ENCODE data around the gene MARCHF6.
"Not testable (repeated sequence)": the region's sequence is repeated elsewhere in the genome, so short reads cannot be mapped to it uniquely, and the experiment has no call there.

Gene MARCHF6

DNA sequence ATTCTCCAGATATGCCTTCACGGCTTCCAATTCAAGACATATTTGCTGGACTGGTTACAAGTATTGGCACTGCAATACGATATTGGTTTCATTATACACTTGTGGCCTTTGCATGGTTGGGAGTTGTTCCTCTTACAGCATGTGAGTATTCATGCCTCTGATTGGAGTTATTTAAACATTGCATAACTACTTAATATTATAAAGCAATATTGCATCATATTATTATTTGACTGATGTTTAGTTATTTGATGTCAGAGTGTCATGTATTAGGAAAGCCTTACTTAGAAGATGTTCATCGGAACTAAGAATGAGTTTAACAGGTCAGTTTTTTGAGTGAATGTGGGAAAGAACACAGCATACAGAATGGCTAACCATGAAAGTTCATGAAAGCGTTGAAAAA, 28.3 kb downstream of the MARCHF6 start:
- no peak for DNase-seq (ENCODE audit: low spot score)

DNA sequence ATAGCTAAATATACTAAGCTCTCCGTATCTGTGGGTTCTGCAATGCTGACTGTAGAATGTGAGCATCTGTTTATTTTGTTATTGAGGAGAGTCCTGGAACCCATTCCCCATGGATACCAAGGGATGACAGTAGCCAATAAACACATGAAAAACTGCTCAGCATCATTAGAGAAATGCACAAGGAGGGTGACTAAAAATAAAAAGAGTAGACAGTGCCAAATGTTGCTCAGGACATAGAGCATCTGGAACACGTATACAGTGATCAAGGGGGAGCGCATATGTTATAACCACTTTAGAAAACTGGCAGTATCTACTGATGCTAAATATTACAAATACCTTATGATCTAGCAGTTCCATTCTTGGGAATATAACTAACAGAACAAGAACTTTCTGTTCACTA, 31.0 kb downstream of the MARCHF6 start:
- no peak for DNase-seq (ENCODE audit: low spot score)

DNA sequence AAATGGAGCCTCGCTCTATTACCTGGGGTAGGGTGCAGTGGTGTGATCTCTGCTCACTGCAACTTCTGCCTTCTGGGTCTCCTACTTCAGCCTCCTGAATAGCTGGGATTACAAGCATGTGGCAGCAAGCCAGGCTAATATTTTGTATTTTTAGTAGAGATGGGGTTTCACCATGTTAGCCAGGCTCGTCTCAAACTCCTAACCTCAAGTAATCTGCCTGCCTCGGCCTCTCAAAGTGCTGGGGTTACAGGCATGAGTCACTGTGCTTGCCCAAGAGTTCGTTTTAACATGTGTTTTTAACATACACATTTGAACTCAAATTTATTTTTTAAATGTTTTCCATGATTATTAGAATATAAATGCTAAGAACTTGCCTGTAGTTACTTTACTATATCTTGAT, 34.2 kb downstream of the MARCHF6 start:
- DNase-seq (ENCODE audit: low spot score) = no peak

DNA sequence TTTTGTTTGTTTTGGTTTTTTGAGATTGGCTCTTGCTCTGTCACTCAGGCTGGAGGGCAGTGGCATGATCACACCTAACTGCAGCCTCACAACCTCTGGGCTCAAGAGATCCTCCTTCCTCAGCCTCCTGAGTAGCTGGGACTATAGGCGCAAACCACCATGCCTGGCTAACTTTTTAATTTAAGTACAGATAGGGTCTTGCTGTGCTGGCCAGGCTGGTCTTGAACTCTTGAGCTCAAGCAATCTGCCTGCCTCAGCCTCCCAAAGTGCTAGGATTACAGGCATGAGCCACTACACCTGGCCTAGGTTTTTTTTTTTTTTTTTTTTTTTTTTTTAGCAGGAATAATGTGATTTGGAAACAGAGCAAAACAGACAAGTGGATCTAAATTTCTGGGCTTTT, 37.6 kb downstream of the MARCHF6 start:
- no peak for DNase-seq (ENCODE audit: low spot score)

DNA sequence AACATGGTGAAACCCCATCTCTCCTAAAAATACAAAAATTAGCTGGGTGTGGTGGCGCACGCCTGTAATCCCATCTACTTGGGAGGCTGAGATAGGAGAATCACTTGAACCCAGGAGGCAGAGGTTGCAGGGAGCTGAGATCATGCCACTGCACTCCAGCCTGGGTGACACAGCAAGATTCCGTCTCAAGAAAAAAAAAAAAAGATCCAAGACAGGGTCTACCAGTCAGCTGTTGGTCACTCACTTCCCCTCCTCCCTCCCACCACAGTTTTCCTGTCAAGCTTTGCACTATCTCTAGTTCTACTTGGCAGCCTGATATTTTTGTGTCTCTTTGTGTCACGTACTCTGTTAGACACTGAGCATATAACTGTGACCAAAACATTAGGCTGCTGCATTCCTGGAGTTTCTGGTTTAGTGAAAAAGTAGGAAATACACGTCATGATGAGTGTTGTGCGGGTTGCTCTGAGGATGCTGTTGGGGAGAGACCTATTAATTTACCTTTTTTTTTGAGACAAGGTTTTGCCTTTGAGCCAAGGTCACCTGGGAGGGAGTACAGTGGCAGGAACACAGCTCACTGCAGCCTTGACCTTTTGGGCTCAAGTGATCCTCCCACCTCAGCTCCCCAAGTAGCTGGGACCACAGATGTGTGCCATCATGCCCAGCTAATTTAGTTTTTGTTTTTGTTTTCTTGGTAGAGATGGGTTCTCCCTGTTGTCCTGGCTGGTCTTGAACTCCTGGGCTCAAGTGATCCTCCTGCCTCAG, 39.3 kb downstream of the MARCHF6 start:
- DNase-seq (ENCODE audit: low spot score) = not testable (repeated sequence)

DNA sequence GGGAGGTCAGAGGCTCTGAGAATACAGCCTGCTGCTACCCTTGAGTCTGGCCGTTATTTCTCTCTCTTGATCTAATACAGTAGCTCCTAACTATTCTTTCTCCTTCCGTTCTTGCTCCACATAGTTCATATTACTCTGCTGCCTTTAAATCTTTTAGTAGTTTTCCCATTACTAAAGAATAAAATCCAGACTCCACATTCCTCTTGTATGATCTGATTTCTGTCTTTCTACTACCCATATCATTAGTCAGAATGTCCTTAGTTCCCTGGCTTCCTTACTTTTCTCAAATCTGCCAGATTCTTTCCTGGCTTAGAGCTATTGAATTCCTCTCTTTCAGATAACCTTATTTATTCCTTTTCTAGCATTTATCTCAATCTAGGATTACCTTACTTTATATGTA, 40.0 kb downstream of the MARCHF6 start:
- DNase-seq (ENCODE audit: low spot score) = no peak

DNA sequence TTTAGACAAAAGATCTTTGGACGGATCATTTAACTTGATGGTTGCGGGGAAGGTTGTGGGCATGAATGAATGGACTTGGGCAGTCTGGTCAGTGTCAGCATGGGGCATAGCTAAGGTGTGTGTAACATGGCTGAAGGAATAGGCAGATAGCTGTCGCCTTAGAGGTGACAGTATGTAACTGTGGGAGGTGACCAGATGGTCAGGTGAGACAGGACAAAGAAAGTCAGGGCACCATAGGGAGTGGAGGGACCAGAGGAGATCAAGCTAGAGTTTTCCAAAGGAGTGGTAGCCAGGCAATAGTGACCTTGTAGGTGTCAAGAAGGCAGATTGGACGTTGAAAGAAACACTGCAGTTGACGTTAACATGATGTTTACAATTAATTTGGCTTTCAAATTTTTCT, 43.1 kb downstream of the MARCHF6 start:
- DNase-seq (ENCODE audit: low spot score) = no peak

DNA sequence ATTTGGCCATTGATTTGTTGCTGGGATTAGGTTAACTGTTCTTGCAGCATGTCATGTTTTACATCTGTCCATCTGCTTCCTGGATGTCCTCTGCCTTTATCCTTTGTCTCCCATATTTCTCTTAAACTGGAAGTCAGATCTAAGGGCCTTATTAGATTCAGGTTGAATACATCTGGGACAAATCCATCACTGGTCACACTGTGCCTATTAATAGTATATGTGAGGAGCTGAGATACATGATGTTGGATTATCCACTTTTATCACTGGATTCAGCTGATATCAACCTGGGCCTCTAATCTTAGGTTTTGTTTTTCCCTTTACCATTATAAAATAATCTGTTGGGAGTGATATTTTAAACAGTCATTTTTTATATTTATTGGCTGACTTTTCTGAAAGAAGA, 46.3 kb downstream of the MARCHF6 start:
- DNase-seq (ENCODE audit: low spot score) = no peak

DNA sequence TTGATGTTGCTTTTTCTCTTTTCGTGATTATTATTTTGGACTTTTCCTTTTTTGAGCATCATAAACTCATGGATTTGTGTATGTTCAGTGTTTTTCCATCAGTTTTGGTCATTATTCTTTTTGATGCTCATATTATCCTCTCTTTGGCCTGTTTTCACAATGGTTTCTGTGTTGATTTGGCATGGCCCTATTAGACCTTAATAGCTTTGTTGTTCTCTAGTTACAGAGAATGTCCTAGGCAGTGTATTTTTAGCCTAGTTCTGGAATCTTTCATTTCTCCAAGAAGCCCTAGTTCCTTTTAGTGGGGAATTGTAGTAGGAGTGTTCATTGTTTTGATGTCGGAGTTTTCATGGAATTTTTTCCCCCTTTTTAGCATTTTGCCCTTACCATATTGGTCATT, 46.9 kb downstream of the MARCHF6 start:
- no peak for DNase-seq (ENCODE audit: low spot score)

DNA sequence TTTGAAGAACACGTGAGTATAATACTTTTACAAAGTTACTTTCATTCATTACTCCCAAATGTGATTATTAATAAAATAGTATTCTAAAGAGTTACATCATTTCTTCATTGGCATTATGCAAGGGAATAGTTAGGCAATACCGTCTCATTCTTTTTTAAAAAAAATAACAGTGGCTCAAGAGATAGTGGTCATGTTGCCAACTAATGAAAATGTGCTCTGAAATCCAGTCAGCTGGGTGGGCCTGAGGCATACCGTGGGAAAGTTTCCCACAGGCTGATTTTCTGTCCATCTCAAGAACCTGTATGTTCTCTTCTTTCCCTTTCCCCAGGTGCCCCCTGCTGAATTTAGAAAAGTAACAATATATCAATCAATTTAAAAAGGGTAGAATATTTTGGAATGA, 47.3 kb downstream of the MARCHF6 start:
- DNase-seq (ENCODE audit: low spot score) = no peak

DNA sequence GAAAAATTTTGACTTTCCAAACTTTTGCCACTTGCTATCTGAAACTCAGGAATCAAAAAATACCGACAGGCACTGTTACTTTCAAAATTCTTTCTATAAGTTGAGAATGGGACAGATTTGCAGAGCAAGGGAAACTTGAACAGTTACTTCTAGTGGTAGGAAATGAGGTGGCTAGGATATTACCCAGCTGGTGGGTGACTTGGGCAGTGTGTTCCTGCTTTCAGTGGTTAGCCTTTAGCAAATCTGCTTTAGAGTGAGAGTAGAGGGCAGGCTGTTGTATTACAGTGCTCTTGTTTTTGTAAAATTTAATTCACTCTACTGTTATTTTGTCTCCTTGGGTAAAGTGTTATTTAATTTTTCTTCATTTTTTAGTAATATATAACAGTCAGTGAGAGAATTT, 48.0 kb downstream of the MARCHF6 start:
- DNase-seq (ENCODE audit: low spot score) = no peak
